ENCODE measurements around the gene BRAT1.

GRCh38 chr7:2569421-2569820 lies 14.1 kb upstream of the BRAT1 start:
- TF ChIP-seq, protein P1, sequence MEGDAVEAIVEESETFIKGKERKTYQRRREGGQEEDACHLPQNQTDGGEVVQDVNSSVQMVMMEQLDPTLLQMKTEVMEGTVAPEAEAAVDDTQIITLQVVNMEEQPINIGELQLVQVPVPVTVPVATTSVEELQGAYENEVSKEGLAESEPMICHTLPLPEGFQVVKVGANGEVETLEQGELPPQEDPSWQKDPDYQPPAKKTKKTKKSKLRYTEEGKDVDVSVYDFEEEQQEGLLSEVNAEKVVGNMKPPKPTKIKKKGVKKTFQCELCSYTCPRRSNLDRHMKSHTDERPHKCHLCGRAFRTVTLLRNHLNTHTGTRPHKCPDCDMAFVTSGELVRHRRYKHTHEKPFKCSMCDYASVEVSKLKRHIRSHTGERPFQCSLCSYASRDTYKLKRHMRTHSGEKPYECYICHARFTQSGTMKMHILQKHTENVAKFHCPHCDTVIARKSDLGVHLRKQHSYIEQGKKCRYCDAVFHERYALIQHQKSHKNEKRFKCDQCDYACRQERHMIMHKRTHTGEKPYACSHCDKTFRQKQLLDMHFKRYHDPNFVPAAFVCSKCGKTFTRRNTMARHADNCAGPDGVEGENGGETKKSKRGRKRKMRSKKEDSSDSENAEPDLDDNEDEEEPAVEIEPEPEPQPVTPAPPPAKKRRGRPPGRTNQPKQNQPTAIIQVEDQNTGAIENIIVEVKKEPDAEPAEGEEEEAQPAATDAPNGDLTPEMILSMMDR (IDR thresholded peaks at IDR 0.05; ENCODE audit: insufficient read depth, low read depth, low read length), result no peak
- no peak for TF ChIP-seq EZH2 (IDR thresholded peaks at IDR 0.05; ENCODE audit: insufficient read depth, low read length)

Measured in astrocyte (in vitro differentiated cells and primary cell).